Activated T-cell treated with anti-CD3 and anti-CD28 coated beads, Interleukin-2, amount 50 U/mL, for 72 hours (primary cell): ENCODE measurements around the gene DDX6. TPM values are rescaled to one million over a fixed set of nuclear protein-coding genes. Genes with fewer than 3 reads are reported as not detected.
A peak's percentile ranks its signal among the peaks of the same experiment; 100 is the strongest.

Source experiments
- ATAC-seq, 2 donors: fragments of 150-1000 bp; cut with Tn5 transposase; replicated peaks in 1 of 2; 2 replicates each; pipeline ENCODE4 v1.10.0; 2021; ENCODE audit warnings: moderate library complexity in 2 of 2, mild to moderate bottlenecking in 1 of 2
- DNase-seq, 2 donors: peaks; one replicate each; pipeline ENCODE4 v3.0.0; 2021 to 2022; ENCODE audit warnings: mixed read lengths in 1 of 2
- H3K27ac Mint-ChIP-seq: one replicate; pipeline ENCODE4 v1.8.0; 2022; ENCODE audit warnings: mild to moderate bottlenecking, moderate library complexity, mixed read lengths
- H3K27me3 Mint-ChIP-seq: one replicate; pipeline ENCODE4 v1.8.0; 2022; ENCODE audit warnings: low read depth, mixed read lengths
- H3K36me3 Mint-ChIP-seq, 2 donors: one replicate each; pipeline ENCODE4 v1.8.0; 2022; ENCODE audit warnings: mixed read lengths in 2 of 2, mild to moderate bottlenecking in 1 of 2; ENCODE audit not compliant: insufficient read depth in 2 of 2
- H3K4me1 Mint-ChIP-seq: one replicate; pipeline ENCODE4 v1.8.0; 2022; ENCODE audit warnings: low read depth, mixed read lengths
- H3K4me3 Mint-ChIP-seq, 2 donors: one replicate each; pipeline ENCODE4 v1.8.0; 2022; ENCODE audit warnings: mild to moderate bottlenecking in 2 of 2, mixed read lengths in 2 of 2, moderate library complexity in 2 of 2
- H3K9me3 Mint-ChIP-seq, 2 donors: one replicate each; pipeline ENCODE4 v1.8.0; 2022; ENCODE audit warnings: mixed read lengths in 2 of 2
- total RNA-seq, 2 donors: library from RNA; stranded (reverse); gene quantifications; one replicate each; pipeline ENCODE4 v1.2.3, GENCODE V29; 2022

DDX6 gene
- total RNA-seq, 2 donors from 2014 or later = 239 to 256 TPM

DNA sequence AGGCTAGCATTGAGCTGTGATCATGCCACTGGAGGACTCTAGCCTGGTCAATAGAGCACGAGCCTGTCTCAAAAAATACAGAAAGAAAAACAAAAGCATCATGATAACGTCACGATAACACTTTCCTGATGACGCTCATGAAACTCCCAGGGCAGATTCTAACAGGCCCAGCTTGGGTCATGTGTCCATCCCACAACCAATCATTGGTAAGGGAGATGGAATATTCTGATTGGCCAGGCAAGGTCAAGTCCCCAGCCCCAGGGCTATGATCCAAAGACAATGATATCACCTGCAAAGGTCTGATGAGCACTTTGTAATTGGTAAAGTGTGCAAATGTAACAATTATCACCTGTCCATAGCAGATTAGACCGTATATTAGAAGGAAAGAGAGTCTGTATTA, 21.5 kb upstream of the DDX6 start:
- H3K27ac Mint-ChIP-seq = no peak overlapping the region
- H3K36me3 Mint-ChIP-seq = no peaks in the 10 kb centered on the region
- no peaks in the 10 kb centered on the region for H3K9me3 Mint-ChIP-seq
- ATAC-seq (no peak), DNase-seq (no peak)
- H3K4me1 Mint-ChIP-seq = peaks cover 12% of the 10 kb centered on the region
- no peaks in the 10 kb centered on the region for H3K27me3 Mint-ChIP-seq
- no peak overlapping the region for H3K4me3 Mint-ChIP-seq

DNA sequence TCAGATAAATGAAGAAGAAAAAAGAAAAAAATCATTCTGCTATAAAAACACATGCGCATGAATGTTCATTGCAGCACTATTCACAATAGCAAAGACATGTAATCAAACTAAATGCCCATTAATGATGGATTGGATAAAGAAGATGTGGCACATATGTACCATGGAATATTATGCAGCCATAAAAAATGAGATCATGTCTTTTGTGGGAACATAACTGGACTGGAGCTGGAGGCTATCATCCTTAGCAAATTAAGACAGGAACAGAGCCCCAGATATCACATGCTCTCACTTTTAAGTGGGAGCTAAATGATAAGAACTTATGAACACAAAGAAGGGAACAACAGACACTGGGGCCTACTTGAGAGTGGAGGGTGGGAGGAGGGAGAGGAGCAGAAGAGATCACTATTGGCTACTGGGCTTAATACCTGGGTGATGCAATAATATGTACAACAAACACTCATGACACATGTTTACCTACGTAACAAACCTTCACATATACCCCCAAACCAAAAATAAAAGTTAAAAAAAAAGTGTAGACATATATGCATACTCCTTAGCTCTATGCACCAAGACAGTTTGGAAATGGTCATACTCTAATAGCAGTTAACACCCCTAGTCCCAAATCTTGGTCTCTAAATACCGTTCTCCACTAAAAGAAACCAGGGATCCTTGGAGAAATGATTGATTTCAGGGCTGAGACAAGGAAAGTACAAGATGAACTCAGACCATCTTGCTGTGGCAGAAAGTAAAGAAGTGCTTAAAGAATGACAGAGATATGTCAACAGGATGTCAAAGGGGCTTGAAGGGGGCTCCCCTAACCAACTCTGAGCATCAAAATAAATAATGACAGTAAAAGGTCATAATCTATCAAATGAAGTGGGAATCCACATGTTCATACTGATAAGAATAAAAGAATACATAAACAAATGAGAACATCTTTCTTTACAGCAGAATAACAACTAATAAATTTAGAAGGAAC, 17.1 kb upstream of the DDX6 start:
- ATAC-seq = peak in 1 of 2 donors; percentile 53
- no peaks in the 10 kb centered on the region for H3K27me3 Mint-ChIP-seq
- peak overlapping the region in 1 of 2 donors; percentile 3 for H3K4me3 Mint-ChIP-seq
- H3K9me3 Mint-ChIP-seq = no peaks in the 10 kb centered on the region
- H3K27ac Mint-ChIP-seq = no peak overlapping the region
- no peaks in the 10 kb centered on the region for H3K36me3 Mint-ChIP-seq
- H3K4me1 Mint-ChIP-seq = peaks cover 19% of the 10 kb centered on the region
- no peak for DNase-seq

DNA sequence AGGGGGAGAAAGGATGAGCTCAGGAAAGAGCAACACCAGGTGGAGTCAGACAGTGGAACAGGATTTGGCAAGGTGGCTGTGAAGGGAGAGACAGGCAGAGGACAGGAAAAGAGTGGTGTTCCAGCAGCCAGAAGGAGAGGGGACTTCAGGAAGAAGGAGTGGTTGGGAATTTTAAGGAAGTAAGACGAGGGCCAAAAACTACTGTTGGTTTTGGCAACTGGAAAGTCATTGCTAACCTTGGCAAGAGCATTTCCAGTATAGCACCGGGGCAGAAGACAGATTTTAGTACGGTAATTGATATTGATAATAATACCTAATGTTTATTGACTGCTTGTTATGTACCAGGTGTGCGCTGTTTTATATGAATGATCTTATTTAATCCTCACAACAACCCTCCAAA, 15.4 kb upstream of the DDX6 start:
- Mint-ChIP-seq H3K9me3 (no peaks in the 10 kb centered on the region), H3K4me1 (peaks cover 19% of the 10 kb centered on the region), H3K27me3 (no peaks in the 10 kb centered on the region), H3K4me3 (no peak overlapping the region), H3K36me3 (no peaks in the 10 kb centered on the region), H3K27ac (no peak overlapping the region)
- DNase-seq = no peak
- no peak for ATAC-seq

DNA sequence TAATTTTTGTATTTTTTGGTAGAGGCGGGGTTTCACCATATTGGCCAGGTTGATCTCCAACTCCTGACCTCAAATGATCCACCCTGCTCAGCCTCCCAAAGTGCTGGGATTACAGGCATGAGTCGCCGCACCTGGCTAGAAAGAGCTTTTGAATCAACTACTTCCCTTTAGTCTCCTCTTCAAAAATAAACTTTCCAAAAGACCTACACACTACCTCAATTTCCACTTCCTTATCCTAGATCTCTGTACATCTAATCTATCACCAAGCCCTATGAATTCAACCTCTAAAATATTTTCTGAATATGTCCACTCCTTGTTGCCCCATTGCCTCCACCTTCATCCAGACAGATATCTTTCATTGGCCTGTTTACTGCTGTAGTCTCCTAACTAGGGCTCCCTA, 13.1 kb upstream of the DDX6 start:
- no peak overlapping the region for H3K27ac Mint-ChIP-seq

DNA sequence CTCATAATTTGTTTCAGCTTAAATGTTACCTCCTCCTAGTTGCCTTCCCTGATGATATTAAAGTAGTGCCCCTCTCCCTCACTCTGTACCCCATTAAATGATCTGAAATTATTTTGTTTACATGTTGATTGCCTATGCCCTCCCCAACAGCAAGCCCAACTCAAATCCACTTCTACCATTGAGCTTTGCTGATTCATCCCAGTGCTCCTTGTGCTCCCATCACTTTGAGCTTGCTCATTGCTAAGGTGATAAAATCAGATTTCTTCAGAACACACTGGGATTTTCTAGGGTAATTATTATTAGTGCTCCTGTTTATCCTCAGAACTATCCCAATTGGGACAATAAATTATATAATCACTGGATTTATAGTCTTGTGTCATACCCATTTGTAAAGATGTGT, 8.4 kb upstream of the DDX6 start:
- Mint-ChIP-seq H3K4me3 (no peak overlapping the region), H3K4me1 (peaks cover 5% of the 10 kb centered on the region), H3K9me3 (no peaks in the 10 kb centered on the region), H3K36me3 (no peaks in the 10 kb centered on the region), H3K27ac (no peak overlapping the region), H3K27me3 (no peaks in the 10 kb centered on the region)
- no peak for DNase-seq
- ATAC-seq = no peak

More for the DNA sequence above, 13.1 kb upstream of the DDX6 start:
- H3K4me3 Mint-ChIP-seq = no peak overlapping the region
- ATAC-seq (no peak), DNase-seq (no peak)
- H3K9me3 Mint-ChIP-seq = no peaks in the 10 kb centered on the region
- H3K27me3 Mint-ChIP-seq = no peaks in the 10 kb centered on the region
- H3K4me1 Mint-ChIP-seq = peaks cover 19% of the 10 kb centered on the region
- no peaks in the 10 kb centered on the region for H3K36me3 Mint-ChIP-seq

DNA sequence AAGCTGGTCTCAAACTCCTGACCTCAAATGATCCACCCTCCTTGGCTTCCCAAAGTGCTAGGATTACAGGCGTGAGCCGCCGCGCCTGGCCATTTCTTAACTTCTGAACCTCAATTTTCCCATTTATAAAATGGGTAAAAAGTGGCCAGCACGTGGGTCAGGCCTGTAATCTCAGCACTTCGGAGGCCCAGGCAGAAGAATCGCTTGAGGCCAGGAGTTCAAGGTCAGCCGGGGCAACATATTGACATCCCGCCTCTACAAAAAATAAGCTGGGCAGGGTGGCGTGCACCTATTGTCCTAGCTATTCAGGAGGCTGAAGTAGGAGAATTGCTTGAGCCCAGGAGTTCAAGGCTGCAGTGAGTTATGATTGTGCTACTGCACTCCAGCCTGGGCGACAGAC, 6.5 kb upstream of the DDX6 start:
- H3K27me3 Mint-ChIP-seq = no peaks in the 10 kb centered on the region
- no peaks in the 10 kb centered on the region for H3K9me3 Mint-ChIP-seq
- H3K27ac Mint-ChIP-seq = no peak overlapping the region
- H3K36me3 Mint-ChIP-seq = no peaks in the 10 kb centered on the region
- no peak overlapping the region for H3K4me3 Mint-ChIP-seq
- H3K4me1 Mint-ChIP-seq = peaks cover 9% of the 10 kb centered on the region
- DNase-seq (no peak), ATAC-seq (no peak)

DNA sequence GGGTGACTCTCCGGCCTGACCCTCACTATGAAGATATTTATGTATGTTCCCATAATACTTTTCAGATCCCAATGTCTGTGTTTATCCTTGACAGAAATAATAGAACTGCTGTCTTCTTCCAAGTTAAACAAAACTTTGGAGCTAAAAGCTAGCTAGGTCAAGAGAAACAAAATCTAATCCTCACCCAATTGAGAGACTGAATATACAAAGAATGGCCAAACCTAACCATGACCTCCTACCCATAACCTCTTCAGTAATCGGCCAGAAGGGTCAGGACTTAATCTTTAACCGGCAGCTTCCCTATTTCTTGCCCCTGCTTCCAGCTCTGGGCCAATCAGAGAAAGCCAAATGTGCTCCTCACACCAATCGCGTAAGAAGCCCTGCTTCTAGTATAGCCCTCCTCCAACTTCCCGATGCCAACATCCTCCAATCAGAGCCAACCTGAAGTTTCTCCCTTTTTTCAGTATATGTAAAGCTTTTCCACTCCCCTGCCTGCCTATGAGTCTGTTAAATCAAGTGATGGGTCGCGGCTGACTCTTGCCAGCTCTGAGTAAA, 1.7 kb upstream of the DDX6 start:
- no peaks in the 10 kb centered on the region for H3K9me3 Mint-ChIP-seq
- DNase-seq (peak; percentile 75 to 79), ATAC-seq (peak; percentile 65 to 71)
- peaks cover 32% of the 10 kb centered on the region for H3K4me1 Mint-ChIP-seq
- H3K4me3 Mint-ChIP-seq = peak overlapping the region; percentile 96 to 98
- peak overlapping the region; percentile 99 for H3K27ac Mint-ChIP-seq
- H3K36me3 Mint-ChIP-seq = peaks cover 18% of the 10 kb centered on the region in 2 donors
- no peaks in the 10 kb centered on the region for H3K27me3 Mint-ChIP-seq

DNA sequence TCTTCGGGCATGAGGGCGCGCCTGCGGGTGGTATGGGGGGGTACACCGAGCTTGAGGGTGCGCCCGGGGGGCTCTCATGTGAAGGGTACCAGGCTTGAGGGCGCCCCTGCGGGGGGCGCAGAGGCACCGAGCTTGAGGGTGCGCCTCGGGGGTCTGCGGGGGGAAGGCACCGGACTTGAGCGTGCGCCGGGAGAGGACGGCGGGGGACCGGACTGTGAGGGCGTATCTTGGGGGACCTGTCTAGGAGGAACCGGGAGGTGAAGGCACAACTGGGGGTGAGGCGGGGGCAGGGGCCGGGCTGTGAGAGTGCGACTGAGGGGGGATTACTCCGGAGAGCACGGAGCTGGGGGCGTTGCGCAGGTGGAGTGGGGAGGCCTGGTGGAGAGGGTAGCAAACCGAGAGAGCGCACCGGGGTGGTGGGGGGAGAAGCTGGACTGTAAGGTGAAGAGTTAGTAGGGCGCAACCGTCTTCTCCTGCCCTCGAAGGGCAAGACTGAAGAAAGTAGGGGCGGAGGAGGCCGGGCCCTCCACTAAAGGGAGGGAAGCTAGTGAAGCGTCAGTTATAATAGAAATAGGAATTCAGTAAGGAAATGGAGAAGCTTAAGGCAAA, 1.1 kb upstream of the DDX6 start:
- Mint-ChIP-seq H3K27ac (peak overlapping the region; percentile 99), H3K36me3 (peaks cover 18 to 22% of the 10 kb centered on the region in 2 donors)
- peak; percentile 5 to 8 for ATAC-seq

DNA sequence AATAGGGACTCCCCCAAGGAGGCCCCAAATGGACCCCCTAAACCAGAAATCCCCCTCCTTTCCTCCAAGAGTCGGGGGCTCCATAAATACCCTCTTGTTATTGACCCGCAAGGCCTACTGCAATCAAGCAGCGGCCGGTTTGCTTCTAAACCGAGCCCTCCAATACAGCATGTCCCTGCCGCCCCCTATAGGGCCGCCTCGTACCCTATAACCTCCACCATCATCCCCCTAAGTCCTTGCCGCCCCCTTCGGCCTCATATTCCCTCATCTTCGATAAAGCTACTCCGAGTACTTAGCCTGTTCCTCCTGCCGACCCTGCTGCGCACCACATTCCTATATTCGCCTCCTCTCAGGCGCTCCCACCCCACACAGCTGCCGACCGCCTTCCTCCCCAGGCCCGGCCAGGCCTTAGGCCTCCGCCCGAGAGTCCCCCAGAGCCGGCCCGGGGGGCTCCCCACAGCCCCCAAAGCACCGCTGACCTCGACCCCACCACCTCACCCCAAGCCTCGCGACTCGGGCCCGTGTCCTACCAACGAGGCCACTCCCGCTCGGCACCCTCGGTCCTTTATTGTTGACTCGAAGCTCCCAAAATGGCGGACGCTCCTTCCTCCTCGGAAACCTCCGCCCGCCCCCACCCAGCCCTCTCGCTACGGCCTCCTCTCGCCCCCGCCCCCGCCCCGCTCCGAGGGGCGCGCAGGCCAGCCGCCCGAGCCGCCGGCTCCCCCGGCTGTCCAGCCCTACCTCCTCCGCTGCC, 430 bp downstream of the DDX6 start:
- H3K4me1 Mint-ChIP-seq = peaks cover 54% of the 10 kb centered on the region
- peak; percentile 34 to 51 for ATAC-seq
- peak overlapping the region; percentile 99 for H3K27ac Mint-ChIP-seq
- peak; percentile 61 to 68 for DNase-seq
- H3K36me3 Mint-ChIP-seq = peaks cover 18 to 22% of the 10 kb centered on the region in 2 donors
- H3K27me3 Mint-ChIP-seq = no peaks in the 10 kb centered on the region
- H3K4me3 Mint-ChIP-seq = peak overlapping the region; percentile 96 to 98
- no peaks in the 10 kb centered on the region for H3K9me3 Mint-ChIP-seq

More for the DNA sequence above, 1.1 kb upstream of the DDX6 start:
- DNase-seq = peak; percentile 50 to 52
- peaks cover 38% of the 10 kb centered on the region for H3K4me1 Mint-ChIP-seq
- H3K4me3 Mint-ChIP-seq = peak overlapping the region; percentile 96 to 98
- H3K27me3 Mint-ChIP-seq = no peaks in the 10 kb centered on the region
- H3K9me3 Mint-ChIP-seq = no peaks in the 10 kb centered on the region

DNA sequence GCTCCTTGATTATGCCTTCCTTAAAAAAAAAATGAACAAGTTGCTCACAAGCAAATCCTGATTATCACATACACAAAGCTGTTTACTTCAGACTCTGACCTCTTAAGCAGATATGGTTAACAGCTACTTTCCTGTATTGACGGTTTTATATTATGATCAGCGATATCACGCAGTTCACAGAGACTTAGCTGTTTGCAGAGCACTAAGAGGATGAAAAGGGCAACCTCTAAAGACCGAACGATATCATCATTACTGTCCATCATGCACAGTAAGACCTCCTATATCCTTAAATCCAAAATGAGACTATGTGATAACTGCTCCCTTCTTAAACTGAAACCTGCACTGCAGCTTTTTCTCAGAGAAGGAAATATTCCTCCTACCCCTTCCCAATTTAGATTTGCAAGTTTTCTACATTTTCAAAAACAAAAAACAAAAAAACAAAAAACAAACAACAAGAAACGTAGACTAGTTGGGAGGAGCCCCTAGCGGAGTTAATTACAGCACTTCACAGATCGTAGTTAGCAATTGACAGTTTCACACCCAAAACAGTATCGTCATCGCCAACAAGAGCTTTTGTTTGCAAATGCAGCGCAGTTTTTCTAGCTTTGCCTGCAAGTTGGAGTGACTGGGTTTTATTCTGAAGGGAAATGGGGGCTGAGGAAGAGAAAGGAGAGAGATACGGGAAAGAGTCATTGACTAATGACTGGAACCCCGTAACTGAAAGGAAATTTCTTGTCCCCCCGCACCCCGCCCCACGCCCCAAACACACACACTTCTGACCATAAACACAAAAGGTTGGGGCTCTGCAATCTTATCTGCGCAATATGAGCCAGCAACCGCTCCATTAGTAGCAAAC, 1.2 kb downstream of the DDX6 start:
- Mint-ChIP-seq H3K27me3 (no peaks in the 10 kb centered on the region), H3K36me3 (peaks cover 18 to 27% of the 10 kb centered on the region in 2 donors), H3K4me3 (peak overlapping the region; percentile 96 to 98), H3K4me1 (peaks cover 62% of the 10 kb centered on the region), H3K9me3 (no peaks in the 10 kb centered on the region), H3K27ac (peak overlapping the region; percentile 99)
- peak; percentile 29 to 51 for DNase-seq
- peak; percentile 8 to 10 for ATAC-seq

DNA sequence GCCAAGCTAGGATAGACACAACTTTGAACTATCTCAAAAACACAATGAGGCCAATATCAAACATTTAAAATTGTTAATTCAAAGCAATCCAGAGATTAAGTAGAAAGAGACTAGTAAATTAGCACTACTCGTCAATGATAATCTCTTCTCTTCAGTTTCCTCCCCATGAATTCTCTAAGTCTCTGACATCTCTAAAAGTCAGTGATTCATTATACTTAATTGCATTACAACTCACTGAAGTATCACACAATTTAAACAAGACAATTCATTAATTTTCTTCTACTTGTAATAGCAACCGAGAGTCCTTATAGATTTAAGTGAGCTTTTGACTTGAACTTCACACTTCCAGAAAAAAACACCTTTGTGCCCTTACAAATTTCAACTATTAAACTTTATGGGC, 4.3 kb downstream of the DDX6 start:
- Mint-ChIP-seq H3K36me3 (peaks cover 18 to 33% of the 10 kb centered on the region in 2 donors), H3K27me3 (no peaks in the 10 kb centered on the region), H3K27ac (peak overlapping the region; percentile 95), H3K9me3 (no peaks in the 10 kb centered on the region), H3K4me1 (peaks cover 72% of the 10 kb centered on the region), H3K4me3 (peak overlapping the region; percentile 93 to 98)
- no peak for DNase-seq
- no peak for ATAC-seq

DNA sequence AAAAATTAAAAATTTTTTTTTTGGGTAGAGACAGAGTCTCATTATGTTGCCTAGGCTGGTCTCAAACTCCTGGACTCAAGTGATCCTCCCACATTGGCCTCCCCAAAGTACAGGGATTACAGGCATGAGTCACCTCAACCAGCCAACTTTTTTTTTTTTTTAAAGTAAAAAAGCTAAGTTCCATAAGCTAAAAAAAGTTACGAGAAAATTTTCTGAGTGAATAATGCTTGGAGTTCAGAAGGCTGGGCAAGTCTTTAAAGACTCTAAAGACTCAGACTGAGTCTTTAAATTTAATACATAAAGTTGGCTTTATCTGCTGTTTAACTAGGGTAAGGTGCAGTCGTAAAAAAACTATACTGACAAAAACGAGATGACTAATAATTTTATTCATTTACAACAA, 5.6 kb downstream of the DDX6 start:
- DNase-seq (peak; percentile 21 to 29), ATAC-seq (peak in 1 of 2 donors; percentile 16)
- Mint-ChIP-seq H3K36me3 (peaks cover 13 to 31% of the 10 kb centered on the region in 2 donors), H3K9me3 (no peaks in the 10 kb centered on the region), H3K27ac (peak overlapping the region; percentile 95), H3K27me3 (no peaks in the 10 kb centered on the region), H3K4me3 (peak overlapping the region; percentile 93 to 98), H3K4me1 (peaks cover 72% of the 10 kb centered on the region)
